Nephron (organoid): ENCODE results near the gene CHPF2.

Experiments
- H3K27ac Mint-ChIP-seq, 3 experiments: 2 replicates each; pipeline ENCODE4 v1.8.0; 2020; ENCODE audit warnings: mixed read lengths in 3 of 3, mild to moderate bottlenecking in 2 of 3, moderate library complexity in 1 of 3
- H3K27me3 Mint-ChIP-seq: 2 replicates; pipeline ENCODE4 v1.8.0; 2021; ENCODE audit warnings: low read depth, mild to moderate bottlenecking, moderate library complexity, mixed read lengths
- H3K36me3 Mint-ChIP-seq: 2 replicates; pipeline ENCODE4 v1.8.0; 2020; ENCODE audit warnings: low read depth, mixed read lengths
- H3K4me1 Mint-ChIP-seq: 2 replicates; pipeline ENCODE4 v1.8.0; 2020; ENCODE audit warnings: mixed read lengths
- H3K4me3 Mint-ChIP-seq, 3 experiments: 2 replicates each; pipeline ENCODE4 v1.8.0; 2020; ENCODE audit warnings: mild to moderate bottlenecking in 3 of 3, mixed read lengths in 3 of 3, moderate library complexity in 2 of 3
- H3K9me3 Mint-ChIP-seq: 2 replicates; pipeline ENCODE4 v1.8.0; 2020; ENCODE audit warnings: mixed read lengths
- TF ChIP-seq, protein P1 (sequence below), 3 experiments: fragments of 200-600 bp; sonication (generic); IDR thresholded peaks; one replicate each; pipeline ENCODE4 v1.5.0; 2021; ENCODE audit warnings: antibody characterized with exemption in 3 of 3; ENCODE audit not compliant: unreplicated experiment in 3 of 3

The CHPF2 gene

DNA sequence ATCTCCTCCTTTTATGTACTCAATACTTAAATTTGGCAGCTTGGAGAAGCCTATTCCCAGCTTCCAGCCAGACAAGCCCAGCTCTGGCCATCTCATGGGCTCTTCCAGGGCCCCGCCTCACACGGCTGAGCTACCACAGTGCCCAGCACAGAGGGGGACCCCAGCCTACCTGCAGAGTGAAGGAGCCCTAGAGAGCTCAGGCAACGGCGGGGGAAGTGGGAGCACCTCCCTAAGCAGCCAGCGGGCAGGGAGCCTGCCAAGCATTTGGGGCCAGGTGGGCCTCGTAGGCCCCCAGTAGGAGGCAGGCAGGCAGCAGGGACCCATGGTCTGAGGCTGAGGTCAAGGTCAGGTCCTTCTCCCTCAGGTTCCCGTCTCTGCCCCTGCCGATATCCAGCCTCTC lies 45.3 kb downstream of the CHPF2 start:
- Mint-ChIP-seq H3K9me3 (no peaks in the 10 kb centered on the region), H3K4me3 (peak overlapping the region; percentile 76 to 85 (median 77)), H3K4me1 (peaks cover 40% of the 10 kb centered on the region), H3K36me3 (no peaks in the 10 kb centered on the region), H3K27me3 (peaks cover 36% of the 10 kb centered on the region), H3K27ac (peak overlapping the region in 2 of 3 experiments; percentile 82 to 86)
- TF ChIP-seq, protein P1, sequence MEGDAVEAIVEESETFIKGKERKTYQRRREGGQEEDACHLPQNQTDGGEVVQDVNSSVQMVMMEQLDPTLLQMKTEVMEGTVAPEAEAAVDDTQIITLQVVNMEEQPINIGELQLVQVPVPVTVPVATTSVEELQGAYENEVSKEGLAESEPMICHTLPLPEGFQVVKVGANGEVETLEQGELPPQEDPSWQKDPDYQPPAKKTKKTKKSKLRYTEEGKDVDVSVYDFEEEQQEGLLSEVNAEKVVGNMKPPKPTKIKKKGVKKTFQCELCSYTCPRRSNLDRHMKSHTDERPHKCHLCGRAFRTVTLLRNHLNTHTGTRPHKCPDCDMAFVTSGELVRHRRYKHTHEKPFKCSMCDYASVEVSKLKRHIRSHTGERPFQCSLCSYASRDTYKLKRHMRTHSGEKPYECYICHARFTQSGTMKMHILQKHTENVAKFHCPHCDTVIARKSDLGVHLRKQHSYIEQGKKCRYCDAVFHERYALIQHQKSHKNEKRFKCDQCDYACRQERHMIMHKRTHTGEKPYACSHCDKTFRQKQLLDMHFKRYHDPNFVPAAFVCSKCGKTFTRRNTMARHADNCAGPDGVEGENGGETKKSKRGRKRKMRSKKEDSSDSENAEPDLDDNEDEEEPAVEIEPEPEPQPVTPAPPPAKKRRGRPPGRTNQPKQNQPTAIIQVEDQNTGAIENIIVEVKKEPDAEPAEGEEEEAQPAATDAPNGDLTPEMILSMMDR (IDR thresholded peaks at IDR 0.05; ENCODE audit: unreplicated experiment in 3 of 3) = no peak

DNA sequence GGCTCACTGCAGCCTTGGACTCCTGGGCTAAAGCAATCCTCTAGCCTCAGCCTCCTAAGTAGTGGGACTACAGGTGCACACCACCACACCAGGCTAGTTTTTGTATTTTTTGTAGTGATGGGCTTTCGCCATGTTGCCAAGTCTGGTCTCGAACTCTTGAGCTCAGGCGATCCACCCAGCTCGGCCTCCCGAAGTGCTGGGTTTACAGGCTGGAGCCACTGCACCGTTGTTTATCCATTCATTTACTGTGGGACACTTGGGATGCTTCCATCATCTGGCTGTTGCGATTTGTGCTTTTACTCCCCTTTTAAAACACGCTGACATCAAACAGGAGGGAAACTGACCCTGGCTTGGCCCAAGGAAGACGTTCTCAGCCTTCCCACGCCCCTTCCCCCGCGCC lies 46.7 kb downstream of the CHPF2 start:
- peaks cover 37% of the 10 kb centered on the region for H3K27me3 Mint-ChIP-seq
- TF ChIP-seq, protein P1 (IDR thresholded peaks at IDR 0.05; ENCODE audit: unreplicated experiment in 3 of 3) = no peak
- no peak overlapping the region for H3K27ac Mint-ChIP-seq
- H3K36me3 Mint-ChIP-seq = no peaks in the 10 kb centered on the region
- H3K4me1 Mint-ChIP-seq = peaks cover 40% of the 10 kb centered on the region
- peak overlapping the region; percentile 28 to 75 (median 52) for H3K4me3 Mint-ChIP-seq
- peaks cover 5% of the 10 kb centered on the region for H3K9me3 Mint-ChIP-seq

DNA sequence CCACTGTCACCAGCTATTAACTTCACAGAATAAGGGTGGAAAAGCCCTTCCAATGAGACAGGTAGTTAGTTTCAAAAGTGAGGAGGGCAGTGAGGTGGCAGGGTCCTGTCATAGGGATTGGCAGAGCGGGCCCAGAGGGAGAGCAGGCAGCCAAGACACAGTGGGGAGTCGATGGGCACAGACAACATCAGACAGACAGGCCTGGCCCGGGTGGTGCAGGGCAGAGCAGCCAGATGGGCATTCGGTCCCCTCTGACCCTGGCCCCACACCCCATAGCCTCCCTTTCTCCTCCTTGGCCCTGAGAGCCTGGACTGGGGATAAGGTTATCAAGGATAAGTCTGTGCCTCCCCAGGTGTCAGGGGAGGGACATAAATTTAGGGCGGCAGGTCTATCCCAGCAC lies 47.6 kb downstream of the CHPF2 start:
- Mint-ChIP-seq H3K4me3 (no peak overlapping the region), H3K36me3 (no peaks in the 10 kb centered on the region), H3K27me3 (peaks cover 45% of the 10 kb centered on the region), H3K4me1 (peaks cover 35% of the 10 kb centered on the region), H3K9me3 (peaks cover 5% of the 10 kb centered on the region), H3K27ac (no peak overlapping the region)
- TF ChIP-seq, protein P1 (IDR thresholded peaks at IDR 0.05; ENCODE audit: unreplicated experiment in 3 of 3) = no peak

DNA sequence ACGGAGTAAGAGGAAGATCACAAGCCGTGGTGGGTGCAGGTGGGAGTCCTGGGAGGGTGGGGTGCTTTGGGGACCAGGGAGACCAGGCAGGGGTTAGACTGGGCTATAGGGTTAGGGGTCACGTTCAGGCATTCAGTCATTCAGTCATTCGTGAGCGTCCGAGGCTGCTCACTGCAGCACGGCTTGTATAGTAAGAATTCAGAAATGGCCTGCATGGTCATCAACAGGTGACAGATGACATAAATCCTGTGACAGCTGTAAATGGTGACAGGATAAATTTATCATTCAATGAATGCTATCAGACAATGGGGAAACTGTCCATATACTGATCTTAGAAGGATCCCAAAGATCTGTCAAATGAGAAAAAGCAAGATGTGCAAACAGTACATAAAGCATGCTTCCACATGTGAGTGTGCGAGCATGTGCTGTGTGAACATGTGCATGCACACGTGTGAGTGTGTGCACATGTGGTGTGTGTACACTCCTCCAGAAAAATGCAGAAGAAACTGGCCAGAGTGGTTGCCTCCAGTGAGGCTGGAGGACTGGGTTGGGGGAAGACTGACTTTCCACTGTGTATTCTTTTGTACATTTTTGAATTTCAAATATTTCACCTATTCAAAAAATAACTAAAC lies 48.2 kb downstream of the CHPF2 start:
- Mint-ChIP-seq H3K27ac (peak overlapping the region in 1 of 3 experiments; percentile 53), H3K4me3 (peak overlapping the region in 1 of 3 experiments; percentile 34), H3K36me3 (no peaks in the 10 kb centered on the region), H3K27me3 (peaks cover 46% of the 10 kb centered on the region), H3K9me3 (peaks cover 5% of the 10 kb centered on the region), H3K4me1 (peaks cover 35% of the 10 kb centered on the region)
- TF ChIP-seq, protein P1 (IDR thresholded peaks at IDR 0.05; ENCODE audit: unreplicated experiment in 3 of 3) = no peak

DNA sequence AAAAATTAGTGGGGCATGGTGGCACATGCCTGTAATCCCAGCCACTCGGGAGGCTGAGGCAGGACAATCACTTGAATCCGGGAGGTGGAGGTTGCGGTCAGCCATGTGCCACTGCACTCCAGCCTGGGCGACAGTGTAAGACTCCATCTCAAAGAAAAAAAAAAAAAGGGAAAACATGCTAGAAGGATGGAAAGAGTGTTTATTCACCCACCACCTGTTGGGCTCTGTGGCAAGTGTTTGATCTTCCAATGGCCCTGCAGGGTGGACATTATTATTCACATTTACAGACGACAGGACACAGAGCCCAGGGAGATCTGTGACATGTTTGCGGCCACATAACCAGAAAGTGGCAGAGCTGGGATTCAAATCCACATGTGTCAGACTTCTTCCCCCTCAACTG lies 49.4 kb downstream of the CHPF2 start:
- no peak overlapping the region for H3K4me3 Mint-ChIP-seq
- H3K36me3 Mint-ChIP-seq = no peaks in the 10 kb centered on the region
- peaks cover 5% of the 10 kb centered on the region for H3K9me3 Mint-ChIP-seq
- H3K4me1 Mint-ChIP-seq = peaks cover 35% of the 10 kb centered on the region
- TF ChIP-seq, protein P1 (IDR thresholded peaks at IDR 0.05; ENCODE audit: unreplicated experiment in 3 of 3) = no peak
- H3K27ac Mint-ChIP-seq = no peak overlapping the region
- H3K27me3 Mint-ChIP-seq = peaks cover 41% of the 10 kb centered on the region

DNA sequence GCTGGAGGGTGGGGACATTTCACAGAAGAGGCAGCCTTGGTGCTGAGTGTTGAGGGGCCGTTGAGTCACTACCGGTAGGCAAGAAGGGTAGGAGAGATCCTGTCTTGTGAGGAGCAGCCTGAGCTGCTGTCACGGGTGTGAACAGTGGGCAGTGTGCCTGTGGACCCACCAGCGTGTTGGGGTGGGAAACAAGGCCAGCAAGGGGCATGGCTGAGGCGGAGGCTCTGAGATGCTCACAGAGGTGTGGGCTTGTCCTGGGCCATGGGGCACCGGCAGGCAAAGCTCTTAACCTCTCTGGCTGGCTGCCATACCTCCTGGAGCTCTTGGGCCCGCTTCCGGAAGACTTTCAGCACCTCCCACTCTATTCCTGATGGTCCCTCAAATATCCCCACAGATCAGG lies 49.8 kb downstream of the CHPF2 start:
- Mint-ChIP-seq H3K4me3 (no peak overlapping the region), H3K27me3 (peaks cover 41% of the 10 kb centered on the region), H3K4me1 (peaks cover 34% of the 10 kb centered on the region)

More for the DNA sequence above, 49.8 kb downstream of the CHPF2 start:
- no peak overlapping the region for H3K27ac Mint-ChIP-seq
- TF ChIP-seq, protein P1 (IDR thresholded peaks at IDR 0.05; ENCODE audit: unreplicated experiment in 3 of 3) = no peak
- H3K9me3 Mint-ChIP-seq = peaks cover 5% of the 10 kb centered on the region
- H3K36me3 Mint-ChIP-seq = no peaks in the 10 kb centered on the region
